ENCODE measurements around the gene SNRNP40. TPM values are rescaled to one million over a fixed set of nuclear protein-coding genes. Genes with fewer than 3 reads are reported as not detected.

SNRNP40 gene
- total RNA-seq, 1 donor from 2014 or later: 68.0 TPM

GRCh38 chr1:31318146-31318545 is 21.6 kb upstream of the SNRNP40 start:
- H3K36me3 Mint-ChIP-seq (ENCODE audit: unreplicated experiment): no peaks in the 10 kb centered on the region
- no peaks in the 10 kb centered on the region for H3K4me1 Mint-ChIP-seq (ENCODE audit: low read depth, unreplicated experiment)
- DNase-seq: no peak
- no peak overlapping the region for H3K4me3 Mint-ChIP-seq (ENCODE audit: unreplicated experiment)
- no peak for TF ChIP-seq CTCF (IDR thresholded peaks at IDR 0.05; ENCODE audit: partially characterized antibody, unreplicated experiment)
- no peak overlapping the region for H3K27ac Mint-ChIP-seq (ENCODE audit: unreplicated experiment)
- H3K27me3 Mint-ChIP-seq (ENCODE audit: unreplicated experiment): peaks cover 2% of the 10 kb centered on the region
- no peaks in the 10 kb centered on the region for H3K9me3 Mint-ChIP-seq (ENCODE audit: unreplicated experiment)

- no peak for TF ChIP-seq CTCF (IDR thresholded peaks at IDR 0.05; ENCODE audit: partially characterized antibody, unreplicated experiment)
- Mint-ChIP-seq H3K4me1 (ENCODE audit: low read depth, unreplicated experiment) (no peaks in the 10 kb centered on the region), H3K27ac (ENCODE audit: unreplicated experiment) (no peak overlapping the region), H3K27me3 (ENCODE audit: unreplicated experiment) (peaks cover 2% of the 10 kb centered on the region), H3K9me3 (ENCODE audit: unreplicated experiment) (no peaks in the 10 kb centered on the region), H3K4me3 (ENCODE audit: unreplicated experiment) (no peak overlapping the region), H3K36me3 (ENCODE audit: unreplicated experiment) (peaks cover 4% of the 10 kb centered on the region)
- DNase-seq: no peak
These were observed 19.3 kb upstream of the SNRNP40 start for GRCh38 chr1:31315902-31316301.

GRCh38 chr1:31310198-31310597 is 13.6 kb upstream of the SNRNP40 start:
- peaks cover 2% of the 10 kb centered on the region for H3K27me3 Mint-ChIP-seq (ENCODE audit: unreplicated experiment)
- DNase-seq: no peak
- peaks cover 4% of the 10 kb centered on the region for H3K36me3 Mint-ChIP-seq (ENCODE audit: unreplicated experiment)
- H3K4me3 Mint-ChIP-seq (ENCODE audit: unreplicated experiment): no peak overlapping the region
- H3K4me1 Mint-ChIP-seq (ENCODE audit: low read depth, unreplicated experiment): peaks cover 2% of the 10 kb centered on the region
- no peak overlapping the region for H3K27ac Mint-ChIP-seq (ENCODE audit: unreplicated experiment)
- TF ChIP-seq CTCF (IDR thresholded peaks at IDR 0.05; ENCODE audit: partially characterized antibody, unreplicated experiment): no peak
- H3K9me3 Mint-ChIP-seq (ENCODE audit: unreplicated experiment): no peaks in the 10 kb centered on the region

- H3K4me3 Mint-ChIP-seq (ENCODE audit: unreplicated experiment): no peak overlapping the region
- no peaks in the 10 kb centered on the region for H3K9me3 Mint-ChIP-seq (ENCODE audit: unreplicated experiment)
- no peak for TF ChIP-seq CTCF (IDR thresholded peaks at IDR 0.05; ENCODE audit: partially characterized antibody, unreplicated experiment)
- no peak for DNase-seq
- no peaks in the 10 kb centered on the region for H3K27me3 Mint-ChIP-seq (ENCODE audit: unreplicated experiment)
- H3K27ac Mint-ChIP-seq (ENCODE audit: unreplicated experiment): no peak overlapping the region
- H3K4me1 Mint-ChIP-seq (ENCODE audit: low read depth, unreplicated experiment): peaks cover 5% of the 10 kb centered on the region
- peaks cover 4% of the 10 kb centered on the region for H3K36me3 Mint-ChIP-seq (ENCODE audit: unreplicated experiment)
These were observed 11.4 kb upstream of the SNRNP40 start for GRCh38 chr1:31308036-31308435.

GRCh38 chr1:31306278-31306677 is 9.7 kb upstream of the SNRNP40 start:
- no peaks in the 10 kb centered on the region for H3K27me3 Mint-ChIP-seq (ENCODE audit: unreplicated experiment)
- H3K36me3 Mint-ChIP-seq (ENCODE audit: unreplicated experiment): no peaks in the 10 kb centered on the region
- H3K4me1 Mint-ChIP-seq (ENCODE audit: low read depth, unreplicated experiment): peaks cover 5% of the 10 kb centered on the region
- no peak overlapping the region for H3K4me3 Mint-ChIP-seq (ENCODE audit: unreplicated experiment)
- H3K27ac Mint-ChIP-seq (ENCODE audit: unreplicated experiment): no peak overlapping the region
- DNase-seq: no peak
- no peak for TF ChIP-seq CTCF (IDR thresholded peaks at IDR 0.05; ENCODE audit: partially characterized antibody, unreplicated experiment)
- no peaks in the 10 kb centered on the region for H3K9me3 Mint-ChIP-seq (ENCODE audit: unreplicated experiment)

Measured in glutamatergic neuron (in vitro differentiated cells).